T-cell (primary cell): Measurements from ENCODE around the gene TNRC6C. TPM values are rescaled to one million over a fixed set of nuclear protein-coding genes. Genes with fewer than 3 reads are reported as not detected.
A peak's percentile ranks its signal among the peaks of the same experiment; 100 is the strongest.
"Not testable (repeated sequence)": the region's sequence is repeated elsewhere in the genome, so short reads cannot be mapped to it uniquely, and the experiment has no call there.

Source experiments
- ATAC-seq, 4 experiments: fragments of 200-7000 bp in 3 of 4; fragments of 150-1000 bp in 1 of 4; cut with Tn5 transposase; replicated peaks in 1 of 4; 1 replicate in 3 of 4; 2 replicates in 1 of 4; pipeline ENCODE4 v1.10.0; 2021; ENCODE audit warnings: moderate library complexity in 3 of 4, mild to moderate bottlenecking in 2 of 4, moderate number of reproducible peaks in 1 of 4
- CTCF ChIA-PET, 2 donors: fragments of 300-600 bp; sonication (Branson Sonifier 250); formaldehyde crosslinking; loops; one replicate each; lab custom pipeline; 2022; ENCODE audit warnings: antibody characterized with exemption in 2 of 2; lab: Charles Lee
- POLR2A ChIA-PET, 2 donors: fragments of 300-600 bp; sonication (Branson Sonifier 250); formaldehyde crosslinking; loops; one replicate each; lab custom pipeline; 2022; ENCODE audit warnings: antibody characterized with exemption in 2 of 2; lab: Charles Lee
- DNase-seq, 35 experiments: peaks; one replicate each; pipeline versions ENCODE4 v3.0.0 to v3.0.0-alpha.2; 2013 to 2023
- H3K27ac ChIP-seq: one replicate; pipeline ENCODE4 v1.5.1; 2013; ENCODE audit warnings: low read length
- H3K27me3 ChIP-seq, 2 experiments: replicated peaks in 1 of 2; 1 replicate in 1 of 2; 2 replicates in 1 of 2; pipeline versions ENCODE4 v1.6.1 to v1.7.0; 2013; ENCODE audit warnings: low read length in 1 of 2, mixed read lengths in 1 of 2; ENCODE audit not compliant: control insufficient read depth in 2 of 2, insufficient read depth in 2 of 2; ENCODE audit errors: extremely low read depth in 1 of 2
- H3K36me3 ChIP-seq, 2 donors: 1 replicate in 1 of 2; 2 replicates in 1 of 2; pipeline versions ENCODE4 v1.6.1 to v1.7.0; 2013; ENCODE audit warnings: low read length in 1 of 2; ENCODE audit not compliant: control insufficient read depth in 2 of 2, insufficient read depth in 1 of 2; ENCODE audit errors: extremely low read depth in 1 of 2
- H3K4me1 ChIP-seq, 2 experiments: 1 replicate in 1 of 2; 2 replicates in 1 of 2; pipeline versions ENCODE4 v1.6.1 to v1.7.0; 2013; ENCODE audit warnings: low read length in 2 of 2, mixed read lengths in 1 of 2; ENCODE audit not compliant: insufficient read depth in 2 of 2, control insufficient read depth in 1 of 2; ENCODE audit errors: extremely low read depth in 1 of 2
- H3K4me3 ChIP-seq, 2 donors: 1 replicate in 1 of 2; 2 replicates in 1 of 2; pipeline versions ENCODE4 v1.5.1 to v1.7.0; 2013; ENCODE audit warnings: mild to moderate bottlenecking in 2 of 2, low read length in 1 of 2, moderate library complexity in 1 of 2; ENCODE audit not compliant: control insufficient read depth in 1 of 2; ENCODE audit errors: extremely low read depth in 1 of 2
- H3K9me3 ChIP-seq: 2 replicates; pipeline ENCODE4 v1.7.0; 2013
- H3K27ac Mint-ChIP-seq, 2 donors: one replicate each; pipeline ENCODE4 v1.8.0; 2020 to 2021; ENCODE audit warnings: mild to moderate bottlenecking in 2 of 2, mixed read lengths in 2 of 2
- H3K27me3 Mint-ChIP-seq, 2 donors: one replicate each; pipeline ENCODE4 v1.8.0; 2021 to 2022; ENCODE audit warnings: mixed read lengths in 2 of 2
- H3K36me3 Mint-ChIP-seq: one replicate; pipeline ENCODE4 v1.8.0; 2021; ENCODE audit warnings: mixed read lengths
- H3K4me1 Mint-ChIP-seq, 3 donors: one replicate each; pipeline ENCODE4 v1.8.0; 2020 to 2022; ENCODE audit warnings: mixed read lengths in 3 of 3, mild to moderate bottlenecking in 1 of 3
- H3K4me3 Mint-ChIP-seq, 3 donors: one replicate each; pipeline ENCODE4 v1.8.0; 2020 to 2022; ENCODE audit warnings: mild to moderate bottlenecking in 3 of 3, mixed read lengths in 3 of 3, moderate library complexity in 3 of 3
- H3K9me3 Mint-ChIP-seq, 3 donors: one replicate each; pipeline ENCODE4 v1.8.0; 2020 to 2022; ENCODE audit warnings: mixed read lengths in 3 of 3
- WGBS: methylation state at CpG from one replicate; pipeline ENCODE4 v1.1.5; 2013; ENCODE audit warnings: missing lambda C conversion rate; ENCODE audit not compliant: insufficient coverage; 5-methylcytosine and 5-hydroxymethylcytosine counted together
- total RNA-seq, 35 experiments: library from RNA in 6 of 35; stranded (reverse) in 6 of 35; fragments of 120-200 nt in 1 of 35; gene quantifications; one replicate each; pipeline versions ENCODE4 v1.2.1 to v1.2.4 and lab custom pipeline; 2013 to 2026

TNRC6C gene
- total RNA-seq, 5 donors from 2014 or later (not counting 1 experiment from before 2014, with no cell fraction given), result 87.1 to 116 (median 94.3) TPM

DNA sequence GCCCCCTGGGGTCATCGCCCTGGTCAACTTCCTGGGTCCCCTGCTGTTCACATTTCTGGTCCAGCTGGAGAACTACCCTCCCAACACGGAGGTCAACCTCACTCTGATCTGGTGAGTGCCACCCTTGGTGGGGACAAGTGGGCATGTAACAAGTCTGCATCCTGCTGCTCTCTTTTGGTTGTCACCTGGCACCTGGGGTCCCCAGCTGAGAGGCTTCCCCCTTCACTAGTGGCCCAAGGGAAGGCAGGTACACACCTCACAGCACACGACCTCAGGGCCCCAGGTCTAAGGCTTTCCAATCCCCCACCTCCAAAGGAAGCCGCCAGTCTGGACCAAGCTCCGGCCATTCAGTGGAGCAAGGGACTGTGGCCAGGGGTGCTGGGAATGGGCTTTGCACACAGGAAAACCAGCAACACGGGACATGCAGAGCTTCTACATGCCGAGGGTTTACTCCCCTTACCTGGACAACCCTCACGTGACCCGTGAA is 176.4 kb downstream of the TNRC6C start:
- Histone ChIP-seq H3K9me3 (no peaks in the 10 kb centered on the region), H3K4me3 (peak overlapping the region in 1 of 2 donors; percentile 5), H3K36me3 (peaks cover 22 to 72% of the 10 kb centered on the region in 2 donors), H3K4me1 (peaks cover 38 to 83% of the 10 kb centered on the region in 2 experiments), H3K27me3 (no peaks in the 10 kb centered on the region), H3K27ac (peak overlapping the region; percentile 13)
- ChIA-PET CTCF (interaction anchor here in 1 of 2 donors (0.9 to 1.3 kb wide), 2 partner anchors 15 to 18 kb away, joined by 3 to 4 read pairs; no protein-coding TSS in a partner anchor), POLR2A (no interaction called here)
- Mint-ChIP-seq H3K36me3 (peaks cover 24% of the 10 kb centered on the region), H3K4me3 (peak overlapping the region in 1 of 3 donors; percentile 99), H3K4me1 (peaks cover 74 to 82% (median 78%) of the 10 kb centered on the region in 3 donors), H3K27me3 (no peaks in the 10 kb centered on the region), H3K9me3 (no peaks in the 10 kb centered on the region), H3K27ac (peak overlapping the region; percentile 39 to 86)
- ATAC-seq (no peak), DNase-seq (peak in 1 of 35 experiments; percentile 3)
- WGBS, result 80% methylated on average over 1 of the region's 9 CpGs

DNA sequence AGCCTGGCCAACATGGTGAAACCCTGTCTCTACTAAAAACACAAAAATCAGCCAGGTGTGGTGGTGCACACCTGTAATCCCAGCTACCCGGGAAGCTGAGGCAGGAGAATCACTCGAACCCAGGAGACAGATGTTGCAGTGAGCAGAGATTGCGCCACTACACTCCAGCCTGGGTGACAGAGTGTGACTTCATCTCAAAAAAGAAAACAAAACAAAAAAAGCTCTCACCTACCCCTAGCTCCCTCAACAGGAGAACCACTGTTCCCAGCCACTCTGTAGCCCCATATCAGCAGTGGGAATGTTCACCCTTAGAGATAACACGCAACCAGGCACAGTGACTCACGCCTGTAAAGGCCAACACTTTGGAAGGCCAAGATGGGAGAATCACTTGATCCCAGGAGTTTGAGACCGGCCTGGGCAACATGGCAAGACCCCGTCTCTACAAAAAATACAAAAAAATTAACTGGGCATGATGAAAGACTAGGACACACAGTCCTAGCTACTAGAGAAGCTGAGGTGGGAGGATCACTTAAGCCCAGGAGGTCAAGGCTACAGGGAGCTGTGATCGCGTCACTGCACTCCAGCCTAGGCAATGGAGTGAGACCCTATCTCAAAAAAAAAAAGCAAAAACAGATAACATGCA is 177.5 kb downstream of the TNRC6C start:
- Histone ChIP-seq H3K9me3 (no peaks in the 10 kb centered on the region), H3K27me3 (no peaks in the 10 kb centered on the region), H3K36me3 (peaks cover 22 to 73% of the 10 kb centered on the region in 2 donors), H3K4me3 (no peak overlapping the region), H3K27ac (no peak overlapping the region), H3K4me1 (peaks cover 36 to 86% of the 10 kb centered on the region in 2 experiments)
- Mint-ChIP-seq H3K4me1 (peaks cover 76 to 79% (median 77%) of the 10 kb centered on the region in 3 donors), H3K27me3 (no peaks in the 10 kb centered on the region), H3K27ac (peak overlapping the region; percentile 86 to 89), H3K4me3 (peak overlapping the region in 1 of 3 donors; percentile 99), H3K36me3 (peaks cover 24% of the 10 kb centered on the region), H3K9me3 (no peaks in the 10 kb centered on the region)
- DNase-seq, result no peak
- ChIA-PET POLR2A (no interaction called here), CTCF (interaction anchor here (0.6 to 1.5 kb wide), 5 partner anchors 16 to 130 kb away, joined by 3 to 4 read pairs (median 4); no protein-coding TSS in a partner anchor)
- WGBS, result 100% methylated on average over 4 of the region's 9 CpGs
- ATAC-seq, result no peak

- Histone ChIP-seq H3K36me3 (peaks cover 30 to 82% of the 10 kb centered on the region in 2 donors), H3K27me3 (no peaks in the 10 kb centered on the region), H3K4me1 (peaks cover 38 to 98% of the 10 kb centered on the region in 2 experiments), H3K4me3 (peak overlapping the region in 1 of 2 donors; percentile 6), H3K27ac (peak overlapping the region; percentile 65), H3K9me3 (no peaks in the 10 kb centered on the region)
- DNase-seq (peak in 20 of 35 experiments; percentile 36 to 72 (median 52)), ATAC-seq (peak in 2 of 4 experiments; percentile 6 to 14)
- Mint-ChIP-seq H3K36me3 (peaks cover 29% of the 10 kb centered on the region), H3K4me3 (peak overlapping the region in 2 of 3 donors; percentile 24 to 99), H3K27me3 (no peaks in the 10 kb centered on the region), H3K27ac (peak overlapping the region; percentile 86 to 93), H3K9me3 (no peaks in the 10 kb centered on the region), H3K4me1 (peaks cover 84 to 90% (median 89%) of the 10 kb centered on the region in 3 donors)
- ChIA-PET POLR2A (interaction anchor here (0.6 to 0.9 kb wide), 2 partner anchors 9 to 1707 kb away, joined by 4 to 6 read pairs; partner anchors contain the start of gene TMC6 (in 1 of the 2)), CTCF (interaction anchor here in 1 of 2 donors (0.6 to 1.1 kb wide), 2 partner anchors 24 to 31 kb away, joined by 3 to 7 read pairs; no protein-coding TSS in a partner anchor)
- 49% methylated on average over 8 of the region's 26 CpGs for WGBS
These were observed 179.1 kb downstream of the TNRC6C start for GRCh38 chr17:78137392-78138203.

- DNase-seq (no peak), ATAC-seq (no peak)
- Mint-ChIP-seq H3K4me3 (peak overlapping the region in 1 of 3 donors; percentile 99), H3K4me1 (peaks cover 81 to 88% (median 88%) of the 10 kb centered on the region in 3 donors), H3K9me3 (no peaks in the 10 kb centered on the region), H3K27me3 (no peaks in the 10 kb centered on the region), H3K36me3 (peaks cover 30% of the 10 kb centered on the region), H3K27ac (peak overlapping the region; percentile 64 to 93)
- Histone ChIP-seq H3K4me1 (peaks cover 34 to 95% of the 10 kb centered on the region in 2 experiments), H3K9me3 (no peaks in the 10 kb centered on the region), H3K36me3 (peaks cover 30 to 75% of the 10 kb centered on the region in 2 donors), H3K27me3 (no peaks in the 10 kb centered on the region), H3K27ac (no peak overlapping the region), H3K4me3 (no peak overlapping the region)
- WGBS, result 92% methylated on average over 3 of the region's 17 CpGs
- ChIA-PET CTCF (no interaction called here), POLR2A (interaction anchor here (0.5 to 0.6 kb wide), 2 partner anchors 10 to 1706 kb away, joined by 4 to 9 read pairs; no protein-coding TSS in a partner anchor)
These were observed 179.9 kb downstream of the TNRC6C start for GRCh38 chr17:78138204-78139060.

GRCh38 chr17:78139861-78140168 is 181.3 kb downstream of the TNRC6C start:
- H3K36me3 ChIP-seq, result peaks cover 30 to 61% of the 10 kb centered on the region in 2 donors
- peaks cover 77 to 84% (median 83%) of the 10 kb centered on the region in 3 donors for H3K4me1 Mint-ChIP-seq
- peak overlapping the region; percentile 84 to 85 for H3K27ac Mint-ChIP-seq
- H3K9me3 Mint-ChIP-seq, POLR2A ChIA-PET, H3K27me3 ChIP-seq, H3K4me3 ChIP-seq, H3K27me3 Mint-ChIP-seq, DNase-seq, ATAC-seq, H3K9me3 ChIP-seq: not testable (repeated sequence)
- peak overlapping the region; percentile 52 for H3K27ac ChIP-seq
- WGBS, result 83% methylated on average over 12 of the region's 12 CpGs
- CTCF ChIA-PET, result interaction anchor here (0.6 to 1.3 kb wide), 5 partner anchors 10 to 729 kb away, joined by 3 to 6 read pairs (median 4); partner anchors contain the start of gene TK1 (in 1 of the 2)
- peaks cover 24% of the 10 kb centered on the region for H3K36me3 Mint-ChIP-seq
- peaks cover 25 to 95% of the 10 kb centered on the region in 2 experiments for H3K4me1 ChIP-seq
- peak overlapping the region in 2 of 3 donors; percentile 47 to 53 for H3K4me3 Mint-ChIP-seq
